Stimulated activated CD4-positive, alpha-beta T cell treated with anti-CD3 and anti-CD28 coated beads, Interleukin-1b, Interleukin-23, amount 100 ng/mL, for 4 hours (primary cell): Measurements from ENCODE around the gene NPY1R.

Experiments
- DNase-seq, 2 donors: peaks; one replicate each; pipeline ENCODE4 v3.0.0-alpha.2; 2020; ENCODE audit warnings: low read depth in 2 of 2

NPY1R gene

DNA sequence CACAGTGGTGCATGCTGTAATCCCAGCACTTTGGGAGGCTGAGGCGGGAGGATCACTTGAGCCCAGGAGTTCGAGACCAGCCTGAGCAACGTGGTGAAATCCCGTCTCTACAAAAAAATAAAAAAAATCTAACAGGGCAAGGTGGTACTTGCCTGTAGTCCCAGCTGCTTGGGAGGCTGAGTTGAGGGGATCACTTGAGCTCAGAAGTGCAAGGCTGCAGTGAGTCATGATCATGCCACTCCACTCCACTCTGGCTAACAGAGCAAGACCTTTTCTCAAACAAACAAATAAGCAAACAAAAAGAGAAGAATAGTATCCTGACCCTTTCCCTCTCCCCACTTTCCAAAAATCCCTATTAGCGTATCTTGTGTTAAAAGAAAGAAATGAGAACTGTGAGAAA lies 52.7 kb downstream of the NPY1R start:
- DNase-seq: no peak

DNA sequence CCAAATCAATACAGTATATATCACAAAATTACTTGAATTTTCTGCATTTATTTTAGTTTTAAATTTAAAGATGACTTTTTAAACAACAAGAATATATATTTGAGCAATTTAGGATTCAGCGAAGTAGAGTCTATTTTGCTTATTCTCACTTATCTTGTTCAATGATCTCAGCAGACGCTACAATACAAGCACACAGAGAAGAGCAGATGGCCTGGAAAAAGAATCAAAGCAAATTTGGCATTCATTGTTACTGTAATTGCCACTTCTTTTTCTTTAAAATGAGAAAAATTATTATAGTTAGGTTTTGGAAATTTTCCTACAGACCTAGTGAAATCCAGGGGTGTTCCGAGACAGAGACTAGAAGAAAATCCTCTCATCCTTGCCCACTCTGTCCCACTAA lies 57.5 kb downstream of the NPY1R start:
- no peak for DNase-seq
